HL-60 (cell line): ENCODE data around the gene BDKRB1.

Experiments
- DNase-seq, 2 experiments: peaks; one replicate each; pipeline ENCODE4 v3.0.0-alpha.2; 2010 to 2020; ENCODE audit warnings: low read depth in 1 of 2, low spot score in 1 of 2
- H3K27ac ChIP-seq: fragments of 250-450 bp; sonication (Bioruptor Pico); replicated peaks from 2 replicates; pipeline ENCODE4 v1.5.1; 2020; ENCODE audit warnings: mild to moderate bottlenecking, moderate library complexity
- H3K27me3 ChIP-seq: fragments of 250-450 bp; sonication (Bioruptor Pico); 2 replicates; pipeline ENCODE4 v1.5.1; 2021; ENCODE audit warnings: mild to moderate bottlenecking, moderate library complexity; ENCODE audit not compliant: insufficient read depth, poor library complexity, severe bottlenecking
- H3K4me3 ChIP-seq: replicated peaks from 2 replicates; pipeline ENCODE4 v1.5.1; 2011; ENCODE audit warnings: mild to moderate bottlenecking, control low read depth, low read length; ENCODE audit not compliant: insufficient read depth
- CTCF ChIP-seq: IDR thresholded peaks from one replicate; pipeline ENCODE4 v1.5.1; 2011; ENCODE audit warnings: low read length, control low read depth, inconsistent platforms; ENCODE audit not compliant: insufficient read depth
- GABPA ChIP-seq: IDR thresholded peaks from 2 replicates; pipeline ENCODE4 v1.6.1; 2012; ENCODE audit warnings: low read depth
- POLR2AphosphoS5 ChIP-seq: IDR thresholded peaks from 2 replicates; pipeline ENCODE4 v1.6.1; 2012; ENCODE audit warnings: low read depth
- REST ChIP-seq: IDR thresholded peaks from 2 replicates; pipeline ENCODE4 v1.6.1; 2012; ENCODE audit warnings: low read depth; ENCODE audit not compliant: insufficient replicate concordance
- SPI1 ChIP-seq: IDR thresholded peaks from 2 replicates; pipeline ENCODE4 v1.6.1; 2012; ENCODE audit warnings: low read depth, mild to moderate bottlenecking, borderline replicate concordance

The BDKRB1 gene

GRCh38 chr14:96310906-96311305 lies 54.9 kb downstream of the BDKRB1 start:
- no peak for DNase-seq

More at GRCh38 chr14:96310906-96311305, 54.9 kb downstream of the BDKRB1 start:
- Histone ChIP-seq H3K27ac (no peak overlapping the region), H3K27me3 (no peaks in the 10 kb centered on the region), H3K4me3 (no peak overlapping the region)
- TF ChIP-seq GABPA, result no peak
- TF ChIP-seq REST, result no peak
- TF ChIP-seq CTCF, result no peak
- no peak for TF ChIP-seq SPI1
- no peak for TF ChIP-seq POLR2AphosphoS5
